ENCODE results near the gene SPAG9.
"Not testable (repeated sequence)": the region's sequence is repeated elsewhere in the genome, so short reads cannot be mapped to it uniquely, and the experiment has no call there.

Gene SPAG9

DNA sequence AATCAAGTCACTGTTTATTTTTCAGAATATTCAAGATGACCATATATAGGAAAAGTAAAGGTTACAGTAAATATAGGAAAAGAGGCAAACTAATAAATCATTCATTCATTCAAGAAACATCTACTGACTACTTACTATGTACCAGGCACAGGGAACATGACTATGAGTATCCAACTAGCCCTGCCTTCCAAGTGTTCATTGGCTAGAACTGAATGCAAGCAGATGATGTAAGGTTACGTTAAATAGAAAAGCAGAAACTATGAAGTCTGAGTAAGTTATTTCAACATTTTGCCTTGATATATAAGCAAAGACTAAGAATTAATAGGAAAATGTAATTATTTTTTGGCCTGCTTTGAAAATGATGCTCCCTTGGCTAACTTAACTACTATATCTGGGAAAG lies 36.7 kb downstream of the SPAG9 start:
- POLR2A ChIA-PET = no interaction called here

DNA sequence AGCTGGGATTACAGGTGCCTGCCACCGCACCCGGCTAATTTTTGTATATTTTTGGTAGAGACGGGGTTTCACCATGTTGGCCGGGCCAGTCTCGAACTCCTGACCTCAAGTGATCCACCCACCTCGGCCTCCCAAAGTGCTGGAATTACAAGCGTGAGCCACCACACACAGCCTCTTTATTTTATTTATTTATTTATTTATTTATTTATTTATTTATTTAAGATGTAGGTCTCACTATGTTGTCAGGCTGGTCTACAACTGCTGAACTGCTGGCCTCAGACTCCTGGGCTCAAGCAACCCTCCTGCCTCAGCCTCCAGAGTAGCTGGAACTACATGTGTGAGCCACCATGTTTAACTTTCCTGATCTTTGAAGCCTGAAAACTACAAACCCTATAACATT lies 37.3 kb downstream of the SPAG9 start:
- CTCF ChIA-PET; DNase-seq (ENCODE audit: extremely low spot score); POLR2A ChIA-PET: not testable (repeated sequence)

More for the DNA sequence above, 36.7 kb downstream of the SPAG9 start:
- DNase-seq (ENCODE audit: extremely low spot score) = no peak
- TF ChIP-seq LEF1 (IDR thresholded peaks at IDR 0.05; ENCODE audit: borderline replicate concordance) (no peak), FOXK2 (IDR thresholded peaks at IDR 0.05) (no peak), SP1 (IDR thresholded peaks at IDR 0.05) (no peak)
- CTCF ChIA-PET = no interaction called here

DNA sequence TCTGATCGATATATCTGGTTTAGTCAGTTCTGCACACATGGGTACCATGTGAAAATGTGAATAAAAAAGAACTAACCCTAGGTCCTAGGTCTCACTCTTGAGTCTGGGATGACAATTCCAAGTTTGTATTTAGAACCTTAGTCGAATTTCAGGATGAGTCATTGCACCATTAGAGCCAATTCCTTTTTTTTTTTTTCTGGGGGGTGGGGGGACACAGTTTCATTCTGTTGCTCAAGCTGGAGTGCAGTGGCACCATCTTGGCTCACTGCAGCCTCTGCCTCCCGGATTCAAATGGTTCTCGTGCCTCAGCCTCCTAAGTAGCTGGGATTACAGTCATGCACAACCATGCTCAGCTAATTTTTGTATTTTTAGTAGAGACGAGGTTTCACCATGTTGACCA lies 41.6 kb downstream of the SPAG9 start:
- ChIA-PET CTCF (no interaction called here), POLR2A (no interaction called here)
- DNase-seq (ENCODE audit: extremely low spot score) = no peak
- TF ChIP-seq TARDBP (IDR thresholded peaks at IDR 0.05) (no peak), CTBP1 (IDR thresholded peaks at IDR 0.05; ENCODE audit: borderline replicate concordance) (no peak), FOXK2 (IDR thresholded peaks at IDR 0.05) (no peak), HDGF (IDR thresholded peaks at IDR 0.05; ENCODE audit: borderline replicate concordance) (no peak), LEF1 (IDR thresholded peaks at IDR 0.05; ENCODE audit: borderline replicate concordance) (no peak), ELF4 (IDR thresholded peaks at IDR 0.05) (no peak), BHLHE40 (IDR thresholded peaks at IDR 0.05; ENCODE audit: borderline replicate concordance) (no peak), SP1 (IDR thresholded peaks at IDR 0.05) (no peak), L3MBTL2 (conservative IDR thresholded peaks at IDR 0.05) (no peak)
- TF ChIP-seq, protein P1, sequence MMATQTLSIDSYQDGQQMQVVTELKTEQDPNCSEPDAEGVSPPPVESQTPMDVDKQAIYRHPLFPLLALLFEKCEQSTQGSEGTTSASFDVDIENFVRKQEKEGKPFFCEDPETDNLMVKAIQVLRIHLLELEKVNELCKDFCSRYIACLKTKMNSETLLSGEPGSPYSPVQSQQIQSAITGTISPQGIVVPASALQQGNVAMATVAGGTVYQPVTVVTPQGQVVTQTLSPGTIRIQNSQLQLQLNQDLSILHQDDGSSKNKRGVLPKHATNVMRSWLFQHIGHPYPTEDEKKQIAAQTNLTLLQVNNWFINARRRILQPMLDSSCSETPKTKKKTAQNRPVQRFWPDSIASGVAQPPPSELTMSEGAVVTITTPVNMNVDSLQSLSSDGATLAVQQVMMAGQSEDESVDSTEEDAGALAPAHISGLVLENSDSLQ (IDR thresholded peaks at IDR 0.05) = no peak

- ChIA-PET POLR2A (no interaction called here), CTCF (no interaction called here)
- DNase-seq (ENCODE audit: extremely low spot score) = no peak
- TF ChIP-seq, protein P1 (IDR thresholded peaks at IDR 0.05) = no peak
- TF ChIP-seq TARDBP (IDR thresholded peaks at IDR 0.05) (no peak), NFRKB (IDR thresholded peaks at IDR 0.05) (no peak), SP1 (IDR thresholded peaks at IDR 0.05) (no peak), LEF1 (IDR thresholded peaks at IDR 0.05; ENCODE audit: borderline replicate concordance) (no peak), CTBP1 (IDR thresholded peaks at IDR 0.05; ENCODE audit: borderline replicate concordance) (no peak), ZNF384 (IDR thresholded peaks at IDR 0.05) (no peak), SUZ12 (IDR thresholded peaks at IDR 0.05) (no peak), FOXM1 (IDR thresholded peaks at IDR 0.05; ENCODE audit: borderline replicate concordance) (no peak), ARNT (IDR thresholded peaks at IDR 0.05) (no peak), ELF4 (IDR thresholded peaks at IDR 0.05) (no peak), L3MBTL2 (conservative IDR thresholded peaks at IDR 0.05) (no peak), BHLHE40 (IDR thresholded peaks at IDR 0.05; ENCODE audit: borderline replicate concordance) (no peak), FOXK2 (IDR thresholded peaks at IDR 0.05) (no peak), HDGF (IDR thresholded peaks at IDR 0.05; ENCODE audit: borderline replicate concordance) (no peak), FOXA1 (IDR thresholded peaks at IDR 0.05) (no peak)
These were observed 42.6 kb downstream of the SPAG9 start for GRCh38 chr17:51078009-51078592.

GRCh38 chr17:51076821-51077220 lies 43.8 kb downstream of the SPAG9 start:
- ChIA-PET CTCF (interaction anchor here (0.6 kb wide), 1 partner anchor 16 kb away, joined by 3 read pairs; no protein-coding TSS in a partner anchor), POLR2A (no interaction called here)
- no peak for TF ChIP-seq NFRKB (IDR thresholded peaks at IDR 0.05)
- TF ChIP-seq LEF1 (IDR thresholded peaks at IDR 0.05; ENCODE audit: borderline replicate concordance) = no peak
- no peak for TF ChIP-seq CTBP1 (IDR thresholded peaks at IDR 0.05; ENCODE audit: borderline replicate concordance)
- TF ChIP-seq TARDBP (IDR thresholded peaks at IDR 0.05) = no peak
- no peak for TF ChIP-seq L3MBTL2 (conservative IDR thresholded peaks at IDR 0.05)
- no peak for TF ChIP-seq FOXM1 (IDR thresholded peaks at IDR 0.05; ENCODE audit: borderline replicate concordance)
- TF ChIP-seq ELF4 (IDR thresholded peaks at IDR 0.05) = no peak
- no peak for TF ChIP-seq BHLHE40 (IDR thresholded peaks at IDR 0.05; ENCODE audit: borderline replicate concordance)
- no peak for TF ChIP-seq FOXK2 (IDR thresholded peaks at IDR 0.05)
- TF ChIP-seq SP1 (IDR thresholded peaks at IDR 0.05) = no peak
- TF ChIP-seq ARNT (IDR thresholded peaks at IDR 0.05) = no peak
- TF ChIP-seq ZNF384 (IDR thresholded peaks at IDR 0.05) = no peak
- no peak for TF ChIP-seq HDGF (IDR thresholded peaks at IDR 0.05; ENCODE audit: borderline replicate concordance)
- no peak for TF ChIP-seq SUZ12 (IDR thresholded peaks at IDR 0.05)
- no peak for TF ChIP-seq FOXA1 (IDR thresholded peaks at IDR 0.05)
- TF ChIP-seq, protein P1 (IDR thresholded peaks at IDR 0.05) = no peak
- DNase-seq (ENCODE audit: extremely low spot score) = no peak

GRCh38 chr17:51071556-51071955 lies 49.1 kb downstream of the SPAG9 start:
- TF ChIP-seq CTBP1 (IDR thresholded peaks at IDR 0.05; ENCODE audit: borderline replicate concordance) = no peak
- TF ChIP-seq LEF1 (IDR thresholded peaks at IDR 0.05; ENCODE audit: borderline replicate concordance) = no peak
- TF ChIP-seq FOXK2 (IDR thresholded peaks at IDR 0.05) = no peak
- TF ChIP-seq SUZ12 (IDR thresholded peaks at IDR 0.05) = no peak
- TF ChIP-seq ZNF384 (IDR thresholded peaks at IDR 0.05) = no peak
- TF ChIP-seq FOXM1 (IDR thresholded peaks at IDR 0.05; ENCODE audit: borderline replicate concordance) = no peak
- TF ChIP-seq FOXA1 (IDR thresholded peaks at IDR 0.05) = no peak
- TF ChIP-seq SP1 (IDR thresholded peaks at IDR 0.05) = no peak
- TF ChIP-seq ELF4 (IDR thresholded peaks at IDR 0.05) = no peak
- no peak for TF ChIP-seq ARNT (IDR thresholded peaks at IDR 0.05)
- TF ChIP-seq L3MBTL2 (conservative IDR thresholded peaks at IDR 0.05) = no peak
- TF ChIP-seq HDGF (IDR thresholded peaks at IDR 0.05; ENCODE audit: borderline replicate concordance) = no peak
- TF ChIP-seq TARDBP (IDR thresholded peaks at IDR 0.05) = no peak
- TF ChIP-seq, protein P1 (IDR thresholded peaks at IDR 0.05) = no peak
- TF ChIP-seq BHLHE40 (IDR thresholded peaks at IDR 0.05; ENCODE audit: borderline replicate concordance) = no peak
- TF ChIP-seq NFRKB (IDR thresholded peaks at IDR 0.05) = no peak
- POLR2A ChIA-PET = no interaction called here
- no peak for DNase-seq (ENCODE audit: extremely low spot score)
- CTCF ChIA-PET = no interaction called here

Data from HEK293T (cell line).